Activated B cell treated with CpG ODN at 0.5 μM for 24 hours (primary cell): ENCODE data around the gene KIRREL3. TPM values are rescaled to one million over a fixed set of nuclear protein-coding genes. Genes with fewer than 3 reads are reported as not detected.
"Not testable (repeated sequence)": the region's sequence is repeated elsewhere in the genome, so short reads cannot be mapped to it uniquely, and the experiment has no call there.

Source experiments
- ATAC-seq: fragments of 200-7000 bp; cut with Tn5 transposase; one replicate; pipeline ENCODE4 v1.10.0; 2021; ENCODE audit warnings: low read depth, mild to moderate bottlenecking, moderate library complexity
- CTCF ChIA-PET: fragments of 350-600 bp; sonication (Branson Sonifier 250); formaldehyde crosslinking; loops from one replicate; lab custom pipeline; 2021; ENCODE audit warnings: antibody characterized with exemption; lab: Charles Lee
- POLR2A ChIA-PET: fragments of 350-600 bp; sonication (Branson Sonifier 250); formaldehyde crosslinking; loops from one replicate; lab custom pipeline; 2021; ENCODE audit warnings: antibody characterized with exemption; lab: Charles Lee
- DNase-seq: peaks from one replicate; pipeline ENCODE4 v3.0.0; 2022
- H3K27ac Mint-ChIP-seq: one replicate; pipeline ENCODE4 v1.8.0; 2020; ENCODE audit warnings: mixed read lengths
- H3K27me3 Mint-ChIP-seq: one replicate; pipeline ENCODE4 v1.8.0; 2021; ENCODE audit warnings: mixed read lengths
- H3K36me3 Mint-ChIP-seq: one replicate; pipeline ENCODE4 v1.8.0; 2021; ENCODE audit warnings: low read depth, mixed read lengths
- H3K4me1 Mint-ChIP-seq: one replicate; pipeline ENCODE4 v1.8.0; 2021; ENCODE audit warnings: mixed read lengths
- H3K4me3 Mint-ChIP-seq: one replicate; pipeline ENCODE4 v1.8.0; 2020; ENCODE audit warnings: mild to moderate bottlenecking, mixed read lengths
- H3K9me3 Mint-ChIP-seq: one replicate; pipeline ENCODE4 v1.8.0; 2020; ENCODE audit warnings: mixed read lengths
- intact Hi-C: fragments of 100-400 bp; cut with micrococcal nuclease; formaldehyde crosslinking; loops from one replicate; pipeline ENCODE4 v1.15.1; 2024
- total RNA-seq: library from RNA; stranded (reverse); gene quantifications from 2 replicates; pipeline ENCODE4 v1.2.3, GENCODE V29; 2022
- TF ChIP-seq, protein P1 (sequence below): fragments of 200-600 bp; IDR thresholded peaks from one replicate; pipeline ENCODE4 v1.8.0; 2022; ENCODE audit warnings: antibody characterized with exemption, mild to moderate bottlenecking

Gene KIRREL3
- total RNA-seq, 1 donor from 2014 or later = not detected

DNA sequence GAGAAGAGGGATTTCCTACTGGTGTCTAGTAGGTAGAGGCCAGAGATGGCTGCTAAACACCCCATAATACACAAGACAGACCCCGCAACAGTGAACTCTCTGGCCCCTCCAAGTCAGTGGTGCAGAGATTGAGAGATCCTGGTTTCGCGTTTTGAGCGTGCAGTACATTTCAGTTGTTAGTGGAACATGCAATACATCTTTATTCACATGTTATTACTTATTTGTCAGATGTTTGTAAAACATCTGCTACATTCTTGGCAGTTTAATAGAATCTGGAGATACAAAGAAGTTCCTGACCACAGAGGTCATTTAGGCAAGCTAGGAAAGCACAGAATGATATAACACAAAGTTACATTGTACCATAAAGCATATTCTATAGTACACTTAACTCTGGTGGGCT, 603.6 kb downstream of the KIRREL3 start:
- H3K27me3 Mint-ChIP-seq = peaks cover 9% of the 10 kb centered on the region
- no peak for DNase-seq
- peaks cover 8% of the 10 kb centered on the region for H3K4me1 Mint-ChIP-seq
- H3K27ac Mint-ChIP-seq = no peak overlapping the region
- ATAC-seq = no peak
- intact Hi-C loops = no loop called here
- H3K9me3 Mint-ChIP-seq = peaks cover 2% of the 10 kb centered on the region
- CTCF ChIA-PET = no interaction called here
- TF ChIP-seq, protein P1, sequence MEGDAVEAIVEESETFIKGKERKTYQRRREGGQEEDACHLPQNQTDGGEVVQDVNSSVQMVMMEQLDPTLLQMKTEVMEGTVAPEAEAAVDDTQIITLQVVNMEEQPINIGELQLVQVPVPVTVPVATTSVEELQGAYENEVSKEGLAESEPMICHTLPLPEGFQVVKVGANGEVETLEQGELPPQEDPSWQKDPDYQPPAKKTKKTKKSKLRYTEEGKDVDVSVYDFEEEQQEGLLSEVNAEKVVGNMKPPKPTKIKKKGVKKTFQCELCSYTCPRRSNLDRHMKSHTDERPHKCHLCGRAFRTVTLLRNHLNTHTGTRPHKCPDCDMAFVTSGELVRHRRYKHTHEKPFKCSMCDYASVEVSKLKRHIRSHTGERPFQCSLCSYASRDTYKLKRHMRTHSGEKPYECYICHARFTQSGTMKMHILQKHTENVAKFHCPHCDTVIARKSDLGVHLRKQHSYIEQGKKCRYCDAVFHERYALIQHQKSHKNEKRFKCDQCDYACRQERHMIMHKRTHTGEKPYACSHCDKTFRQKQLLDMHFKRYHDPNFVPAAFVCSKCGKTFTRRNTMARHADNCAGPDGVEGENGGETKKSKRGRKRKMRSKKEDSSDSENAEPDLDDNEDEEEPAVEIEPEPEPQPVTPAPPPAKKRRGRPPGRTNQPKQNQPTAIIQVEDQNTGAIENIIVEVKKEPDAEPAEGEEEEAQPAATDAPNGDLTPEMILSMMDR = no peak
- POLR2A ChIA-PET = no interaction called here
- H3K36me3 Mint-ChIP-seq = no peaks in the 10 kb centered on the region
- no peak overlapping the region for H3K4me3 Mint-ChIP-seq

DNA sequence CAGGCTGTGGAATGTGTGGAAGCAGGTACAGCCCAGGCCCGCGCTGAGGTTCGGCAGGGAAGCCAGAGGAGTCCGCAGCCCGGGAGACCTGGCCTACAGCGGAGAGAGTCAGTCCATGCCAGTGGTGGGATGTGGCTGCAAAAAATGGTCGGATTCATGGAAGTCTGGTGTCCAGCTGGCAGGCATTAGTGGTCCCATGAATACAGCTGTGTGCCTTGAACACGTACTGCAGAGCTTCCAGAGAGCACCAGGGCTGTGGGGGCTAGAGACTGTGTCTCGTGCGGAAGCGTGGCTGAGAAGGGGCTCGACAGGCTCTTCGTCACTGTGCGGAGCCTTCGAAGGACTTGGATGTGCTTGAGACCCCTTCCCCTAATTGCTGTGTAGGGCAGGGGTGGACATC, 604.3 kb downstream of the KIRREL3 start:
- POLR2A ChIA-PET, H3K4me1 Mint-ChIP-seq, H3K36me3 Mint-ChIP-seq, H3K4me3 Mint-ChIP-seq, H3K9me3 Mint-ChIP-seq, H3K27me3 Mint-ChIP-seq, H3K27ac Mint-ChIP-seq, intact Hi-C loops, ATAC-seq, CTCF ChIA-PET, DNase-seq: not testable (repeated sequence)

DNA sequence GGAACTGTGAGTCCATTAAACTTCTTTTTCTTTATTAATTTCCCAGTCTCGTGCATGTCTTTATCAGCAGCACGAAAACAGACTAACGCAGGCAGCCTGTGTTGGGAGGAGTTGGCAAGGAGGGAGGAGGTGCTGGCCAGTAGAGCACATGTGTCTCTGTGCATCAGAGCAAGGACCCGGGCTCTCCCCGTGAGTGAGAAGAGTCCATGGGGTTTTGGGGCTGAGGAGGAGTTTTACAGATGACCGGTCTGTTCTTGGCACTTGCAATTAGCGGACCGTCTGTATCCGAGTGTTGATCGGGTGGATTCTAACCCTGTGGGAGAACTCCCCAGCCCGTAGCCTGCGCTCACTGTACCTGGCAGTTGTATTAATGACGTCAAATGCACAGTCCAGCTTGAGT, 604.8 kb downstream of the KIRREL3 start:
- H3K4me1 Mint-ChIP-seq, POLR2A ChIA-PET, DNase-seq, H3K9me3 Mint-ChIP-seq, H3K27me3 Mint-ChIP-seq, H3K4me3 Mint-ChIP-seq, H3K27ac Mint-ChIP-seq, H3K36me3 Mint-ChIP-seq, ATAC-seq, intact Hi-C loops, CTCF ChIA-PET: not testable (repeated sequence)

DNA sequence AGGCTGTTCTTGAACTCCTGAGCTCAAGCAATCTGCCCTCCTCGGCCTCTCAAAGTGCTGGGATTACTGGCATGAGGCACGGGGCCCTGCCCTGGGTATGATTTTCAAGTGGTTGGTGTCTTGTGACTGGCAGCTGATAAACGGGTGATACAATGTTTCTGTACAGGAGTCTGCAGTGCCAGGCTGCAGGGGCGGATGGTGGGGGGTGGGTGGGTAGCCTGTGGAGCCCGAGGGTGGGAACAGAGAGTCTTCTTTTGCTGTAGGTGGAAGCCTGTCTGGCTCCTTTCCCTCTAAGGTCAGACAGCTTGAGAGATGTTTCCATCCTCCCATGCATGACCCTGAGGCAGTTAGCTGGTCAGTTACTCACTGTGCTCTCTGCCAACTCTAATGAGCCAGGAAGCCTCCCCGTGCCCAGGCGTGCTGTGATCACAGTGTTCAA, 605.9 kb downstream of the KIRREL3 start:
- H3K9me3 Mint-ChIP-seq, H3K36me3 Mint-ChIP-seq, POLR2A ChIA-PET, ATAC-seq, CTCF ChIA-PET, DNase-seq, H3K27me3 Mint-ChIP-seq, H3K27ac Mint-ChIP-seq, H3K4me3 Mint-ChIP-seq, H3K4me1 Mint-ChIP-seq, intact Hi-C loops: not testable (repeated sequence)

DNA sequence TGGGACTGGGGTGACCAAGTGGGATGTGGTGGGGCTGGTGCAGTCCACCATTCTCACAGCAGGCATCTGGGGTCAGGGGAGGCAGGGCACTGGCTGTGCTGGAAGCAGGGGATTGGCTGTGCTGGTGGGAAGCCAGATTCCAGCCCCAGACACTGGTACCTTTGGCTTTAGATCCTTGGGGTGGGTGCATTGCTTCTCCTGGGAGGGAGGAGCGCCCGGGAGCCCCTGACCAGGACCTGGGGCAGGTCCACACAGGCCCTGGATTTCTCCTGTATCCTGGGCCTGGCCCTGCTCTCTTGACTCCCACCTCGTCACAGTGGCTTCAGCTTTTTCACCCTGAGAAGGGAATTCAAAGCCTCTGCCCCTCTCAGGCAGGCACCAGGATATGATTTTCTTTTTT, 606.5 kb downstream of the KIRREL3 start:
- Mint-ChIP-seq H3K4me3 (no peak overlapping the region), H3K9me3 (no peaks in the 10 kb centered on the region), H3K36me3 (no peaks in the 10 kb centered on the region), H3K27ac (no peak overlapping the region), H3K27me3 (peaks cover 6% of the 10 kb centered on the region), H3K4me1 (peaks cover 9% of the 10 kb centered on the region)
- TF ChIP-seq, protein P1 = no peak
- CTCF ChIA-PET = no interaction called here
- intact Hi-C loops = no loop called here
- ATAC-seq = no peak
- POLR2A ChIA-PET = no interaction called here
- DNase-seq = no peak

DNA sequence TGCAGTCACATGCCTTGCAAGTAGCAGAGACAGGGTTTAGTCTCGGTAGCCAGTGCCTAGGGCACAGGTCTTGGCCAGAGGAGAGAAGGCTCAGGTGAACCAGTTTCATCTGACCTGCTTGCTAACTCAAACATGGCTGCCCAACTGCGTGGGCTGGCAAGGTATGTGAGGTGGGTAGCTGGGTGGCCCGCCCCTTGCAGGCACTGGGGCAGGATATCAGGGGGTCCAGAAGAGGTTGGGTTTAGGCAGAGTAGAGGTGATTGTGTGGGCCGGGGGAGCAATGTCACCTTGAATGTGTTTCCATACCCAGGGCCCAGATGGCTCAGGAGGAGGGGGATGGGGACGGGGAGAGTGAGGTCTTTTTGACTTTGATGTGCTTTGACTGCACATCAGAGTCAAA, 607.4 kb downstream of the KIRREL3 start:
- no peaks in the 10 kb centered on the region for H3K36me3 Mint-ChIP-seq
- TF ChIP-seq, protein P1 = no peak
- ChIA-PET POLR2A (no interaction called here), CTCF (no interaction called here)
- no peak for DNase-seq
- no peaks in the 10 kb centered on the region for H3K9me3 Mint-ChIP-seq
- peaks cover 9% of the 10 kb centered on the region for H3K4me1 Mint-ChIP-seq
- no peak overlapping the region for H3K27ac Mint-ChIP-seq
- peaks cover 6% of the 10 kb centered on the region for H3K27me3 Mint-ChIP-seq
- intact Hi-C loops = no loop called here
- ATAC-seq = no peak
- H3K4me3 Mint-ChIP-seq = no peak overlapping the region

DNA sequence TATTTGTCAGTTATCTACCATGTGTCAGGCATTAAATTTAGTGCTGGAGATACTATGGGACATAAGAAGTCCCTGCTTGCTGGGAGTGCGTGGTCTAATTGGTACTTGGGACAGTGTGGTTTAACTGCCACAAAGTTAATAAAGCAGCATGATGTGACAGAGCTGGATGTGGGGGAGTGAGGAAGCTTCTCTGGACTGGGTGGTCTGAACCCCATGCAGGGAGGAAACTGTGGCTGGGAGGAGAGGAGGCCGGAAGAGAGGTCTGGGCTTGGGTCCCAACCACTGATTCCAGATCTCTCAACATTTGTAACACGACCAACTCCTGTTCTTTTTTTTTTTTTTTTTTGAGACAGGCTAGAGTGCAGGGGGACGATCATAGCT, 607.9 kb downstream of the KIRREL3 start:
- DNase-seq (no peak), ATAC-seq (no peak)
- Mint-ChIP-seq H3K27ac (no peak overlapping the region), H3K4me3 (no peak overlapping the region), H3K27me3 (peaks cover 6% of the 10 kb centered on the region), H3K9me3 (no peaks in the 10 kb centered on the region), H3K36me3 (no peaks in the 10 kb centered on the region), H3K4me1 (peaks cover 9% of the 10 kb centered on the region)
- ChIA-PET CTCF (no interaction called here), POLR2A (no interaction called here)
- TF ChIP-seq, protein P1 = no peak
- intact Hi-C loops = no loop called here
